ENCODE measurements around the gene CCHCR1.
"Not testable (repeated sequence)": the region's sequence is repeated elsewhere in the genome, so short reads cannot be mapped to it uniquely, and the experiment has no call there.

The CCHCR1 gene

GRCh38 chr6:31194061-31194834, 36.6 kb upstream of the CCHCR1 start:
- DNase-seq (ENCODE audit: low read depth in 1 of 2, low spot score in 1 of 2) = no peak

DNA sequence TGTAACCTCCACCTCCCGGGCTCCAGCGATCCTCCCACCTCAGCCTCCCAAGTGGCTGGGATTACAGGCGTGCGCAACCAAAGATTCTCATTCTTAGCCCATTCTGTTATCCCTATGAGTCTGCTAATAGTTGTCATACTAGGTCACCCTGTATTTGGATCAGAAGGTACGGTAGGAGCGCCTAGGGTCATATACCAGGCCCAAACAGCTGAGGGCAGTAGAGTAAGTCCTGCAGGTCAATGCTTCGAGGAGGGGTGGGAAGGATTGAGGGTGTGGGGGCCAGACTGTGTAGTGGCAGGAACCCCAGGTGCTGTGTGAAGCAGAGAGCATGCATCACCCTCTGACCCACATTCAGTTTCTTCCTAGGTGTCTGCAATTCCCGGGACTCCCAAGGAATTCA, 35.6 kb upstream of the CCHCR1 start:
- no peak for DNase-seq (ENCODE audit: low read depth in 1 of 2, low spot score in 1 of 2)
- TF ChIP-seq SPI1 (IDR thresholded peaks at IDR 0.05; ENCODE audit: borderline replicate concordance, low read depth) = no peak
- TF ChIP-seq, protein P1, sequence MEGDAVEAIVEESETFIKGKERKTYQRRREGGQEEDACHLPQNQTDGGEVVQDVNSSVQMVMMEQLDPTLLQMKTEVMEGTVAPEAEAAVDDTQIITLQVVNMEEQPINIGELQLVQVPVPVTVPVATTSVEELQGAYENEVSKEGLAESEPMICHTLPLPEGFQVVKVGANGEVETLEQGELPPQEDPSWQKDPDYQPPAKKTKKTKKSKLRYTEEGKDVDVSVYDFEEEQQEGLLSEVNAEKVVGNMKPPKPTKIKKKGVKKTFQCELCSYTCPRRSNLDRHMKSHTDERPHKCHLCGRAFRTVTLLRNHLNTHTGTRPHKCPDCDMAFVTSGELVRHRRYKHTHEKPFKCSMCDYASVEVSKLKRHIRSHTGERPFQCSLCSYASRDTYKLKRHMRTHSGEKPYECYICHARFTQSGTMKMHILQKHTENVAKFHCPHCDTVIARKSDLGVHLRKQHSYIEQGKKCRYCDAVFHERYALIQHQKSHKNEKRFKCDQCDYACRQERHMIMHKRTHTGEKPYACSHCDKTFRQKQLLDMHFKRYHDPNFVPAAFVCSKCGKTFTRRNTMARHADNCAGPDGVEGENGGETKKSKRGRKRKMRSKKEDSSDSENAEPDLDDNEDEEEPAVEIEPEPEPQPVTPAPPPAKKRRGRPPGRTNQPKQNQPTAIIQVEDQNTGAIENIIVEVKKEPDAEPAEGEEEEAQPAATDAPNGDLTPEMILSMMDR (IDR thresholded peaks at IDR 0.05; ENCODE audit: insufficient read depth, low read length) = no peak
- no peak for TF ChIP-seq POLR2AphosphoS5 (IDR thresholded peaks at IDR 0.05; ENCODE audit: low read depth)
- no peak for TF ChIP-seq GABPA (IDR thresholded peaks at IDR 0.05; ENCODE audit: low read depth)
- TF ChIP-seq, protein P2, sequence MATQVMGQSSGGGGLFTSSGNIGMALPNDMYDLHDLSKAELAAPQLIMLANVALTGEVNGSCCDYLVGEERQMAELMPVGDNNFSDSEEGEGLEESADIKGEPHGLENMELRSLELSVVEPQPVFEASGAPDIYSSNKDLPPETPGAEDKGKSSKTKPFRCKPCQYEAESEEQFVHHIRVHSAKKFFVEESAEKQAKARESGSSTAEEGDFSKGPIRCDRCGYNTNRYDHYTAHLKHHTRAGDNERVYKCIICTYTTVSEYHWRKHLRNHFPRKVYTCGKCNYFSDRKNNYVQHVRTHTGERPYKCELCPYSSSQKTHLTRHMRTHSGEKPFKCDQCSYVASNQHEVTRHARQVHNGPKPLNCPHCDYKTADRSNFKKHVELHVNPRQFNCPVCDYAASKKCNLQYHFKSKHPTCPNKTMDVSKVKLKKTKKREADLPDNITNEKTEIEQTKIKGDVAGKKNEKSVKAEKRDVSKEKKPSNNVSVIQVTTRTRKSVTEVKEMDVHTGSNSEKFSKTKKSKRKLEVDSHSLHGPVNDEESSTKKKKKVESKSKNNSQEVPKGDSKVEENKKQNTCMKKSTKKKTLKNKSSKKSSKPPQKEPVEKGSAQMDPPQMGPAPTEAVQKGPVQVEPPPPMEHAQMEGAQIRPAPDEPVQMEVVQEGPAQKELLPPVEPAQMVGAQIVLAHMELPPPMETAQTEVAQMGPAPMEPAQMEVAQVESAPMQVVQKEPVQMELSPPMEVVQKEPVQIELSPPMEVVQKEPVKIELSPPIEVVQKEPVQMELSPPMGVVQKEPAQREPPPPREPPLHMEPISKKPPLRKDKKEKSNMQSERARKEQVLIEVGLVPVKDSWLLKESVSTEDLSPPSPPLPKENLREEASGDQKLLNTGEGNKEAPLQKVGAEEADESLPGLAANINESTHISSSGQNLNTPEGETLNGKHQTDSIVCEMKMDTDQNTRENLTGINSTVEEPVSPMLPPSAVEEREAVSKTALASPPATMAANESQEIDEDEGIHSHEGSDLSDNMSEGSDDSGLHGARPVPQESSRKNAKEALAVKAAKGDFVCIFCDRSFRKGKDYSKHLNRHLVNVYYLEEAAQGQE (IDR thresholded peaks at IDR 0.05; ENCODE audit: insufficient replicate concordance, low read depth) = no peak
- Histone ChIP-seq H3K27me3 (ENCODE audit: insufficient read depth, poor library complexity, severe bottlenecking) (no peaks in the 10 kb centered on the region), H3K4me3 (replicated peaks; ENCODE audit: insufficient read depth, low read length) (no peak overlapping the region), H3K27ac (replicated peaks) (no peak overlapping the region)

More at GRCh38 chr6:31194061-31194834, 36.6 kb upstream of the CCHCR1 start:
- no peak overlapping the region for H3K27ac ChIP-seq (replicated peaks)
- H3K27me3 ChIP-seq (ENCODE audit: insufficient read depth, poor library complexity, severe bottlenecking) = no peaks in the 10 kb centered on the region
- no peak overlapping the region for H3K4me3 ChIP-seq (replicated peaks; ENCODE audit: insufficient read depth, low read length)
- TF ChIP-seq, protein P1 (IDR thresholded peaks at IDR 0.05; ENCODE audit: insufficient read depth, low read length) = no peak
- TF ChIP-seq SPI1 (IDR thresholded peaks at IDR 0.05; ENCODE audit: borderline replicate concordance, low read depth) = no peak
- no peak for TF ChIP-seq POLR2AphosphoS5 (IDR thresholded peaks at IDR 0.05; ENCODE audit: low read depth)

GRCh38 chr6:31192431-31193105, 35.0 kb upstream of the CCHCR1 start:
- H3K4me3 ChIP-seq (replicated peaks; ENCODE audit: insufficient read depth, low read length); H3K27me3 ChIP-seq (ENCODE audit: insufficient read depth, poor library complexity, severe bottlenecking); H3K27ac ChIP-seq (replicated peaks): not testable (repeated sequence)
- peak in 1 of 2 experiments; percentile 72 for DNase-seq (ENCODE audit: low read depth in 1 of 2, low spot score in 1 of 2)

DNA sequence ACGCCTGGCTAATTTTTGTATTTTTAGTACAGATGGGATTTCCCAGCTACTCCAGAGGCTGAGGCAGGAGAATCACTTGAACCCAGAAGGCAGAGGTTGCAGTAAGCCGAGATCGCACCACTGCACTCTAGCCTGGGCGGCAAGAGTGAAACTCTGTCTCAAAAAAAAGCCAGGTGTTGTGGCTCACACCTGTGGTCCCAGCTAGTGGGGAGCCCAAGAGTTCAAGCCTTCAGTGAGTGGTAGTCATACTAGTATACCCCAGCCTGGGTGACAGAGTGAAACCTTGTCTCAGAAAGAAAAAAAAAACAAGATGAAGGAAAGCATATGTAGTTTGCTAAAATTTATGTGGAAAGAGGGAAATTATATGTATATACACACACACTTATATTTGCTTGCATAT, 32.9 kb upstream of the CCHCR1 start:
- no peaks in the 10 kb centered on the region for H3K27me3 ChIP-seq (ENCODE audit: insufficient read depth, poor library complexity, severe bottlenecking)
- no peak overlapping the region for H3K4me3 ChIP-seq (replicated peaks; ENCODE audit: insufficient read depth, low read length)
- DNase-seq (ENCODE audit: low read depth in 1 of 2, low spot score in 1 of 2) = no peak
- TF ChIP-seq, protein P2 (IDR thresholded peaks at IDR 0.05; ENCODE audit: insufficient replicate concordance, low read depth) = no peak
- TF ChIP-seq, protein P1 (IDR thresholded peaks at IDR 0.05; ENCODE audit: insufficient read depth, low read length) = no peak
- TF ChIP-seq GABPA (IDR thresholded peaks at IDR 0.05; ENCODE audit: low read depth) (no peak), SPI1 (IDR thresholded peaks at IDR 0.05; ENCODE audit: borderline replicate concordance, low read depth) (no peak), POLR2AphosphoS5 (IDR thresholded peaks at IDR 0.05; ENCODE audit: low read depth) (no peak)
- H3K27ac ChIP-seq (replicated peaks) = no peak overlapping the region

DNA sequence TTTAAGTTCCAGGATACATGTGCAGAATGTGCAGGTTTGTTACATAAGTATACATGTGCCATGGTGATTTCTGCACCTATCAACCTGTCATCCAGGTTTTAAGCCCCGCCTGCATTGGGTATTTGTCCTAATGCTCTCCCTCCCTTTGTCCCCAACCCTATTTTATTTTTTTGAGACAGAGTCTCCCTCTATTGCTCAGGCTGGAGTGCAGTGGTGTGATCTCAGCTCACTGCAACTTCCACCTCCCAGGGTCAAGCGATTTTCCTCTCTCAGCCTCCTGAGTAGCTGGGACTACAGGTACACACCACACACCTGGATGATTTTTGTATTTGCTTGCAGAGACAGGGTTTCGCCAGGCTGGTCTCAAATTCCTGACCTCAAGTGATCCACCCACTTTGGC, 31.6 kb upstream of the CCHCR1 start:
- H3K27me3 ChIP-seq (ENCODE audit: insufficient read depth, poor library complexity, severe bottlenecking); DNase-seq (ENCODE audit: low read depth in 1 of 2, low spot score in 1 of 2); H3K27ac ChIP-seq (replicated peaks); H3K4me3 ChIP-seq (replicated peaks; ENCODE audit: insufficient read depth, low read length): not testable (repeated sequence)
